Suppressor macrophage treated with lipopolysaccharide for 4 hours (primary cell): ENCODE measurements around the gene MYMK.

Experiments
- DNase-seq: peaks from one replicate; pipeline ENCODE4 v3.0.0-alpha.2; 2020

The MYMK gene

GRCh38 chr9:133533857-133534256 is 9.1 kb upstream of the MYMK start:
- DNase-seq = no peak

- peak; percentile 61 for DNase-seq
These were observed 8.3 kb upstream of the MYMK start for GRCh38 chr9:133532937-133533668.

- DNase-seq = no peak
These were observed 6.5 kb upstream of the MYMK start for GRCh38 chr9:133531293-133531692.

GRCh38 chr9:133529874-133530273 is 5.1 kb upstream of the MYMK start:
- no peak for DNase-seq

GRCh38 chr9:133529457-133529856 is 4.7 kb upstream of the MYMK start:
- DNase-seq = no peak

- DNase-seq = no peak
These were observed 4.1 kb upstream of the MYMK start for GRCh38 chr9:133528876-133529241.

- DNase-seq = no peak
These were observed 3.5 kb upstream of the MYMK start for GRCh38 chr9:133528001-133528875.

GRCh38 chr9:133527444-133527920 is 2.7 kb upstream of the MYMK start:
- no peak for DNase-seq

- no peak for DNase-seq
These were observed 2.1 kb upstream of the MYMK start for GRCh38 chr9:133526721-133527321.

- no peak for DNase-seq
These were observed 918 bp upstream of the MYMK start for GRCh38 chr9:133525677-133526076.

GRCh38 chr9:133524146-133524545 is 613 bp downstream of the MYMK start:
- DNase-seq = no peak

- no peak for DNase-seq
These were observed 1.7 kb downstream of the MYMK start for GRCh38 chr9:133523106-133523505.

- no peak for DNase-seq
These were observed 2.5 kb downstream of the MYMK start for GRCh38 chr9:133522073-133522910.

GRCh38 chr9:133521122-133522072 is 3.4 kb downstream of the MYMK start:
- no peak for DNase-seq

GRCh38 chr9:133520121-133520835 is 4.5 kb downstream of the MYMK start:
- DNase-seq = no peak

GRCh38 chr9:133519693-133520092 is 5.1 kb downstream of the MYMK start:
- DNase-seq = no peak

- no peak for DNase-seq
These were observed 5.9 kb downstream of the MYMK start for GRCh38 chr9:133518706-133519449.

- DNase-seq = no peak
These were observed 6.6 kb downstream of the MYMK start for GRCh38 chr9:133518200-133518599.

- DNase-seq = no peak
These were observed 7.0 kb downstream of the MYMK start for GRCh38 chr9:133517711-133518110.

GRCh38 chr9:133516961-133517350 is 7.8 kb downstream of the MYMK start:
- no peak for DNase-seq
